WTC11 (cell line): ENCODE data around the gene MYOZ2. TPM values are rescaled to one million over a fixed set of nuclear protein-coding genes. Genes with fewer than 3 reads are reported as not detected.

Experiments
- ATAC-seq: fragments of 200-7000 bp; cut with Tn5 transposase; 2 replicates; pipeline ENCODE4 v1.10.0; 2021; ENCODE audit warnings: mild to moderate bottlenecking, moderate library complexity
- CTCF ChIA-PET: fragments of 300-600 bp; sonication (Branson Sonifier 250); formaldehyde crosslinking; loops from one replicate; lab custom pipeline; 2021; ENCODE audit warnings: antibody characterized with exemption; lab: Charles Lee
- POLR2A ChIA-PET: fragments of 350-600 bp; sonication (Branson Sonifier 250); formaldehyde crosslinking; loops from one replicate; lab custom pipeline; 2021; ENCODE audit warnings: antibody characterized with exemption; lab: Charles Lee
- DNase-seq: peaks from one replicate; pipeline ENCODE4 v3.0.0; 2021; ENCODE audit warnings: low spot score
- H3K27ac Mint-ChIP-seq: 2 replicates; pipeline ENCODE4 v1.8.0; 2021; ENCODE audit warnings: mixed read lengths
- H3K27me3 Mint-ChIP-seq: 2 replicates; pipeline ENCODE4 v1.8.0; 2021; ENCODE audit warnings: low read depth, mild to moderate bottlenecking, moderate library complexity, mixed read lengths
- H3K36me3 Mint-ChIP-seq: 2 replicates; pipeline ENCODE4 v1.8.0; 2021; ENCODE audit warnings: mixed read lengths
- H3K4me1 Mint-ChIP-seq: 2 replicates; pipeline ENCODE4 v1.8.0; 2022; ENCODE audit warnings: mixed read lengths
- H3K4me3 Mint-ChIP-seq: 2 replicates; pipeline ENCODE4 v1.8.0; 2021; ENCODE audit warnings: mild to moderate bottlenecking, moderate library complexity, mixed read lengths
- H3K9me3 Mint-ChIP-seq: 2 replicates; pipeline ENCODE4 v1.8.0; 2021; ENCODE audit warnings: mixed read lengths
- FOXK1 ChIP-seq: sonication (generic); formaldehyde crosslinking; IDR thresholded peaks from 2 replicates; pipeline ENCODE4 v1.8.0; 2022; ENCODE audit warnings: mild to moderate bottlenecking, moderate library complexity, missing genetic modification reagents
- GABPB1 ChIP-seq: sonication (generic); formaldehyde crosslinking; IDR thresholded peaks from 2 replicates; pipeline ENCODE4 v1.8.1; 2023; ENCODE audit warnings: mild to moderate bottlenecking, missing genetic modification reagents
- GTF2I ChIP-seq: fragments of 250-450 bp; sonication (Bioruptor Pico); conservative IDR thresholded peaks from 2 replicates; pipeline ENCODE4 v1.4.0; 2021; ENCODE audit warnings: mild to moderate bottlenecking
- HMGA2 ChIP-seq: fragments of 250-450 bp; sonication (Bioruptor Pico); IDR thresholded peaks from 2 replicates; pipeline ENCODE4 v1.4.0; 2021; ENCODE audit warnings: mild to moderate bottlenecking, moderate library complexity
- IRF2 ChIP-seq: sonication (generic); formaldehyde crosslinking; IDR thresholded peaks from 2 replicates; pipeline ENCODE4 v1.8.0; 2022; ENCODE audit warnings: low read depth, missing genetic modification reagents, borderline replicate concordance
- JUN ChIP-seq: sonication (generic); formaldehyde crosslinking; IDR thresholded peaks from 2 replicates; pipeline ENCODE4 v1.8.0; 2023; ENCODE audit warnings: mild to moderate bottlenecking, missing genetic modification reagents
- MXD4 ChIP-seq: fragments of 250-450 bp; sonication (Bioruptor Pico); IDR thresholded peaks from 2 replicates; pipeline ENCODE4 v1.8.0; 2021; ENCODE audit warnings: mild to moderate bottlenecking, moderate library complexity, borderline replicate concordance
- MYBL2 ChIP-seq: sonication (generic); formaldehyde crosslinking; IDR thresholded peaks from 2 replicates; pipeline ENCODE4 v1.8.1; 2023; ENCODE audit warnings: mild to moderate bottlenecking, moderate library complexity, missing genetic modification reagents
- NFYB ChIP-seq: sonication (generic); formaldehyde crosslinking; conservative IDR thresholded peaks from 2 replicates; pipeline ENCODE4 v1.8.0; 2022; ENCODE audit warnings: low read depth, missing genetic modification reagents
- NR3C1 ChIP-seq: sonication (generic); formaldehyde crosslinking; conservative IDR thresholded peaks from 2 replicates; pipeline ENCODE4 v1.8.1; 2023; ENCODE audit warnings: low read depth, mild to moderate bottlenecking, missing genetic modification reagents
- PRRX2 ChIP-seq: fragments of 250-450 bp; sonication (Bioruptor Pico); IDR thresholded peaks from 2 replicates; pipeline ENCODE4 v1.8.0; 2021; ENCODE audit warnings: mild to moderate bottlenecking
- TP53 ChIP-seq: sonication (generic); formaldehyde crosslinking; IDR thresholded peaks from 2 replicates; pipeline ENCODE4 v1.8.1; 2023; ENCODE audit warnings: mild to moderate bottlenecking, missing genetic modification reagents
- ZNF317 ChIP-seq: sonication (generic); formaldehyde crosslinking; IDR thresholded peaks from 2 replicates; pipeline ENCODE4 v1.8.1; 2023; ENCODE audit warnings: low read depth, mild to moderate bottlenecking, moderate library complexity, missing genetic modification reagents, borderline replicate concordance
- total RNA-seq: library from RNA; stranded (reverse); gene quantifications from 3 replicates; pipeline ENCODE4 v1.2.3, GENCODE V29; 2021
- TF ChIP-seq, protein P1 (sequence below): sonication (generic); formaldehyde crosslinking; conservative IDR thresholded peaks from 2 replicates; pipeline ENCODE4 v1.8.1; 2022; ENCODE audit warnings: mild to moderate bottlenecking, missing genetic modification reagents
- TF ChIP-seq, protein P2 (sequence below): sonication (generic); formaldehyde crosslinking; IDR thresholded peaks from 2 replicates; pipeline ENCODE4 v1.8.0; 2022; ENCODE audit warnings: mild to moderate bottlenecking, missing genetic modification reagents
- TF ChIP-seq, protein P3 (sequence below): fragments of 250-450 bp; sonication (Bioruptor Pico); IDR thresholded peaks from 2 replicates; pipeline ENCODE4 v1.9.0; 2021; ENCODE audit warnings: mild to moderate bottlenecking, borderline replicate concordance
- TF ChIP-seq, protein P4 (sequence below): sonication (generic); formaldehyde crosslinking; IDR thresholded peaks from 2 replicates; pipeline ENCODE4 v1.8.0; 2022; ENCODE audit warnings: mild to moderate bottlenecking, missing genetic modification reagents
- TF ChIP-seq, protein P5 (sequence below): sonication (generic); formaldehyde crosslinking; IDR thresholded peaks from 2 replicates; pipeline ENCODE4 v1.8.0; 2022; ENCODE audit warnings: mild to moderate bottlenecking, missing genetic modification reagents

Gene MYOZ2
- total RNA-seq, 1 experiment from 2014 or later = not detected

DNA sequence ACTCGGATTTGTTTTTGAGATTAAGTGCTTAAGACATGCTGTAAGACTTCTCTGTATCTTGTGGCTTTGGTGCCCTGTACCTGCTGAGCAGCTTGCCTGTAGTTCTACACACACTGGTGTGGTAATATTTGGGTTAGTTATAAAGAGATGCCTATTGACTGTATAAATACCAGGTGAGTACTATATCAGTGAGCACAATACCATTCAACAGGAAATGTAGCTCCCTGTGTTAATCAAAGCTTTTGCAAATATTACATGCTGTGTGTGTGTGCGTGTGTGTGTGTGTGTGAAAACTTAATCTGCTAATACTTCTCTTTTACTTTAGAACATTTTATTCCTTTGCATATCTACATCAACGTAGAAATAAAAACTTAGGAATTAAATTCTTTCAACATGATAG is 30.1 kb downstream of the MYOZ2 start:
- Mint-ChIP-seq H3K36me3 (no peaks in the 10 kb centered on the region), H3K9me3 (peaks cover 16% of the 10 kb centered on the region), H3K4me3 (no peak overlapping the region), H3K27ac (no peak overlapping the region), H3K4me1 (no peaks in the 10 kb centered on the region), H3K27me3 (no peaks in the 10 kb centered on the region)
- DNase-seq (no peak), ATAC-seq (no peak)
- POLR2A ChIA-PET = no interaction called here
- TF ChIP-seq MXD4 (CRISPR knock-in tag) (no peak), HMGA2 (CRISPR knock-in tag) (no peak), JUN (CRISPR knock-in tag) (no peak)
- CTCF ChIA-PET = no interaction called here

DNA sequence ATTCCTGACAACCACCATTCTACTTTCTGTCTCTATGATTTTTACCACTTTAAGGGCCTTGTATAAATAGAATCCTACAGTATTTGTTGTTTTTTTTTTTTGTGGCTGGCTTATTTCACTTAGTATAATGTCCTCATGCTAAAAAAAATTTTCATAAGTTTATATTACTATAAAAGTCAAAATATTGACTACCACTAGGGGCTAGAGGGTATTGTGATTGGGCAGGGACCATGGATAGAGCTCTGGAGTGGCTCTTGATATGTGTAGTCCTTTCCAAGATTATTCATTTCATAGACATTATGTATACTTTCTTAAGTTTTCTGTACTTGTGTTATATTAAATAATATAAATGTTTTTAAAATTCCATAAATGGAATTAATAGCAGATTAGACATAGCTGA is 34.6 kb downstream of the MYOZ2 start:
- Mint-ChIP-seq H3K36me3 (no peaks in the 10 kb centered on the region), H3K9me3 (peaks cover 20% of the 10 kb centered on the region), H3K27ac (no peak overlapping the region), H3K27me3 (no peaks in the 10 kb centered on the region), H3K4me3 (no peak overlapping the region), H3K4me1 (no peaks in the 10 kb centered on the region)
- ATAC-seq (no peak), DNase-seq (no peak)
- TF ChIP-seq, protein P1, sequence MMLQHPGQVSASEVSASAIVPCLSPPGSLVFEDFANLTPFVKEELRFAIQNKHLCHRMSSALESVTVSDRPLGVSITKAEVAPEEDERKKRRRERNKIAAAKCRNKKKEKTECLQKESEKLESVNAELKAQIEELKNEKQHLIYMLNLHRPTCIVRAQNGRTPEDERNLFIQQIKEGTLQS (CRISPR knock-in tag) = no peak
- TF ChIP-seq, protein P2, sequence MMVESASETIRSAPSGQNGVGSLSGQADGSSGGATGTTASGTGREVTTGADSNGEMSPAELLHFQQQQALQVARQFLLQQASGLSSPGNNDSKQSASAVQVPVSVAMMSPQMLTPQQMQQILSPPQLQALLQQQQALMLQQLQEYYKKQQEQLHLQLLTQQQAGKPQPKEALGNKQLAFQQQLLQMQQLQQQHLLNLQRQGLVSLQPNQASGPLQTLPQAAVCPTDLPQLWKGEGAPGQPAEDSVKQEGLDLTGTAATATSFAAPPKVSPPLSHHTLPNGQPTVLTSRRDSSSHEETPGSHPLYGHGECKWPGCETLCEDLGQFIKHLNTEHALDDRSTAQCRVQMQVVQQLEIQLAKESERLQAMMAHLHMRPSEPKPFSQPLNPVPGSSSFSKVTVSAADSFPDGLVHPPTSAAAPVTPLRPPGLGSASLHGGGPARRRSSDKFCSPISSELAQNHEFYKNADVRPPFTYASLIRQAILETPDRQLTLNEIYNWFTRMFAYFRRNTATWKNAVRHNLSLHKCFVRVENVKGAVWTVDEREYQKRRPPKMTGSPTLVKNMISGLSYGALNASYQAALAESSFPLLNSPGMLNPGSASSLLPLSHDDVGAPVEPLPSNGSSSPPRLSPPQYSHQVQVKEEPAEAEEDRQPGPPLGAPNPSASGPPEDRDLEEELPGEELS = no peak
- TF ChIP-seq GTF2I (CRISPR knock-in tag) (no peak), TP53 (CRISPR knock-in tag) (no peak), ZNF317 (no peak), IRF2 (CRISPR knock-in tag) (no peak), MYBL2 (CRISPR knock-in tag) (no peak), GABPB1 (no peak), FOXK1 (CRISPR knock-in tag) (no peak), PRRX2 (no peak), NR3C1 (CRISPR knock-in tag) (no peak), NFYB (CRISPR knock-in tag) (no peak)
- TF ChIP-seq, protein P3, sequence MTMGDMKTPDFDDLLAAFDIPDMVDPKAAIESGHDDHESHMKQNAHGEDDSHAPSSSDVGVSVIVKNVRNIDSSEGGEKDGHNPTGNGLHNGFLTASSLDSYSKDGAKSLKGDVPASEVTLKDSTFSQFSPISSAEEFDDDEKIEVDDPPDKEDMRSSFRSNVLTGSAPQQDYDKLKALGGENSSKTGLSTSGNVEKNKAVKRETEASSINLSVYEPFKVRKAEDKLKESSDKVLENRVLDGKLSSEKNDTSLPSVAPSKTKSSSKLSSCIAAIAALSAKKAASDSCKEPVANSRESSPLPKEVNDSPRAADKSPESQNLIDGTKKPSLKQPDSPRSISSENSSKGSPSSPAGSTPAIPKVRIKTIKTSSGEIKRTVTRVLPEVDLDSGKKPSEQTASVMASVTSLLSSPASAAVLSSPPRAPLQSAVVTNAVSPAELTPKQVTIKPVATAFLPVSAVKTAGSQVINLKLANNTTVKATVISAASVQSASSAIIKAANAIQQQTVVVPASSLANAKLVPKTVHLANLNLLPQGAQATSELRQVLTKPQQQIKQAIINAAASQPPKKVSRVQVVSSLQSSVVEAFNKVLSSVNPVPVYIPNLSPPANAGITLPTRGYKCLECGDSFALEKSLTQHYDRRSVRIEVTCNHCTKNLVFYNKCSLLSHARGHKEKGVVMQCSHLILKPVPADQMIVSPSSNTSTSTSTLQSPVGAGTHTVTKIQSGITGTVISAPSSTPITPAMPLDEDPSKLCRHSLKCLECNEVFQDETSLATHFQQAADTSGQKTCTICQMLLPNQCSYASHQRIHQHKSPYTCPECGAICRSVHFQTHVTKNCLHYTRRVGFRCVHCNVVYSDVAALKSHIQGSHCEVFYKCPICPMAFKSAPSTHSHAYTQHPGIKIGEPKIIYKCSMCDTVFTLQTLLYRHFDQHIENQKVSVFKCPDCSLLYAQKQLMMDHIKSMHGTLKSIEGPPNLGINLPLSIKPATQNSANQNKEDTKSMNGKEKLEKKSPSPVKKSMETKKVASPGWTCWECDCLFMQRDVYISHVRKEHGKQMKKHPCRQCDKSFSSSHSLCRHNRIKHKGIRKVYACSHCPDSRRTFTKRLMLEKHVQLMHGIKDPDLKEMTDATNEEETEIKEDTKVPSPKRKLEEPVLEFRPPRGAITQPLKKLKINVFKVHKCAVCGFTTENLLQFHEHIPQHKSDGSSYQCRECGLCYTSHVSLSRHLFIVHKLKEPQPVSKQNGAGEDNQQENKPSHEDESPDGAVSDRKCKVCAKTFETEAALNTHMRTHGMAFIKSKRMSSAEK (CRISPR knock-in tag) = no peak
- TF ChIP-seq, protein P4, sequence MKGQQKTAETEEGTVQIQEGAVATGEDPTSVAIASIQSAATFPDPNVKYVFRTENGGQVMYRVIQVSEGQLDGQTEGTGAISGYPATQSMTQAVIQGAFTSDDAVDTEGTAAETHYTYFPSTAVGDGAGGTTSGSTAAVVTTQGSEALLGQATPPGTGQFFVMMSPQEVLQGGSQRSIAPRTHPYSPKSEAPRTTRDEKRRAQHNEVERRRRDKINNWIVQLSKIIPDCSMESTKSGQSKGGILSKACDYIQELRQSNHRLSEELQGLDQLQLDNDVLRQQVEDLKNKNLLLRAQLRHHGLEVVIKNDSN = no peak
- TF ChIP-seq, protein P5, sequence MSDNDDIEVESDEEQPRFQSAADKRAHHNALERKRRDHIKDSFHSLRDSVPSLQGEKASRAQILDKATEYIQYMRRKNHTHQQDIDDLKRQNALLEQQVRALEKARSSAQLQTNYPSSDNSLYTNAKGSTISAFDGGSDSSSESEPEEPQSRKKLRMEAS (CRISPR knock-in tag) = no peak
- POLR2A ChIA-PET = no interaction called here
- CTCF ChIA-PET = interaction anchor here (0.7 kb wide), 1 partner anchor 10 kb away, joined by 4 read pairs; no protein-coding TSS in a partner anchor
